EH (cell line): Measurements from ENCODE around the gene PATJ.

ENCODE experiments used
- DNase-seq: peaks from one replicate; pipeline ENCODE4 v3.0.0-alpha.2; 2015; ENCODE audit warnings: low read depth

PATJ gene

DNA sequence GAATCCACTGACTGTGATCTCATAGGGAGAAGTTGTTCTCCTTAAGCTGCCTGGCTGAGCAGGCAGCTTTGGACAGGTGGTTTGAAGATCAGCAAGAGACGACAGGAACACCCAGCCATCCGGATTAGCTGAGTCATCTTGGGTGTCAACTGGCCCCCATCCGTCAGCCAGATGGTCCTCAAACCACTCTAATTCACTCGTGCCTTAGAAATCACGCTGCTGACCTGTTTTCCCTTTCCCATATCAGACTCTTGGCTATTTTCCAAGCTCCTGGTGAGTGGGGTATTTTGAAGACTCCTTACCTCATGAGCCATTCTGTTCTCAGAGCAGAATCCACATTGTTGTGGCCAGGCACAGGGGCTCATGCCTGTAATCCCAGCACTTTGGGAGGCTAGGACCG lies 303.3 kb downstream of the PATJ start:
- DNase-seq: peak; percentile 2

DNA sequence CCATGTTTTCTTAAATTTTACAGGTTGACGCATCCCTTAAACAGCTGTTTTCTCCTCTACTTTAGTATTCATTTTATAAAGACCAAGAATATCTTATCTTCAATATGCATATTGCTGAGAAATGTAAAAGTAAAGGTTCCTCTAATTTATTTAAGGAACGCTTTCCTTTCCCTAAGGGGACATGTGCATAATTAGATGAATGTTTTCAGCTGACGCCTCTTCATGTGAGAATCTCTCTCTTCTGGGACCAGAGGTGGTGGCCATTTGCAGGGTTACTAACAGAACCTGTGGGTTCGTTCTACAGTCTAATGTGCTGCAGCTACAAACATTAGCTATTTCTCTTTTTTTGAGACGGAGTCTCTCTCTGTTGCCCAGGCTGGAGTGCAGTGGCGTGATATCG lies 304.6 kb downstream of the PATJ start:
- DNase-seq: no peak

DNA sequence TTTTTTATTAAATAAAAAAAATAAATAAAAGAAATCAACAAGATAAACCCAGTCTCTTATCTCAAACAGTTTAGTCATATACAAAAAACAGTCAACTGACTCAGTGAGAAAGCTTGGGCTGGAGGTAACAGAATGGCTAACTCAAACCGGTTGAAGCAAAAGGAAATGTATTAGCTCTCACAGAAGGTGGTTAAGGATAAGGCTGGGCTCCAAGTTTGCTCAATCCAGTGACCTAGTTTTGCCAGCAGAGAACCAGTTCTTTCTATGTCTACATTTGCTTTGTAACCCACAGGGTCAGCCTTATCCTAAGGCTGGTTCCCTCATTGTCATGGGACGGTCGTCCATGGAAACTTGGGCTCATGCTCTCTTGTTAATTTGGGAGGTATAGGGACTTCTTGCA lies 307.9 kb downstream of the PATJ start:
- DNase-seq: no peak

DNA sequence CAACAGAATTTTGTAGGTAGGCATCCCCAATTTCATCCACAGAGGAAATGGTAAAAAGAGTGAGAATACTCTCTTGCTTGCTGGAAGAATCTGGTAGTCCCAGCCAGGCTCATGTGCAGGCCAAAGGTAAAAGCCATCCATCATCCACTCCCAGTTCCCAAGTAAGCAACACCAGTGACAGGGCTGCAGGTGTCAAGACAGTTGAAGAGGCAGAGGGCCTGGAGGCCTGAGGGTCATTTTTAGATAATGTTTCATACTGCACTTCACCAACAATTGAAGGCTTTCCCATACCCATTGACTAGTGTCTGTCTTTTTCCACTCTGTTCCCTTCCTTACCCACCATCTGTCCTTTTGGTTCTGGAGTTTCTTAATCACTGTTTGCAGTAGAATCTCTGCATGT lies 310.7 kb downstream of the PATJ start:
- DNase-seq: no peak

DNA sequence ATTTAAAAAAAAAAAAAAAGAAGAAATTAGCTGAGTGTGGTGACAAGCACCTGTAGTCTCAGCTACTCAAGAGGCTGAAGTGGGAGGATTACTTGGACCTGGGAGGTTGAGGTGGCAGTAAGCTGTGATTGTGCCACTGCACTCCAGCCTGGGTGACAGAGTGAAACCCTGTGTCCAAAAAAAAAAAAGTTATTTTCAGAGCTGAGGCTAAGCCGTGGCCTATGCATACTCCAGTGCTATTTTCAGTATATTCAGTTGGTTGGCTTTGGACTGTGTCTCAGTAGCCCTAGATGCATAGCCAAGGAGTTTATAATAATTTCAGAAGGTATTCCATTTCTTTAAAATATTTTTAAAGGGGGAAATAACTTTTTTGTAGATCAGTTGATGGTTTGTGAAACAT lies 311.9 kb downstream of the PATJ start:
- DNase-seq: no peak

- DNase-seq: no peak
Measured at GRCh38 chr1:62057230-62057629, 314.9 kb downstream of the PATJ start.

- no peak for DNase-seq
Measured at GRCh38 chr1:62057641-62058290, 315.5 kb downstream of the PATJ start.

GRCh38 chr1:62058956-62059355 lies 316.7 kb downstream of the PATJ start:
- no peak for DNase-seq

DNA sequence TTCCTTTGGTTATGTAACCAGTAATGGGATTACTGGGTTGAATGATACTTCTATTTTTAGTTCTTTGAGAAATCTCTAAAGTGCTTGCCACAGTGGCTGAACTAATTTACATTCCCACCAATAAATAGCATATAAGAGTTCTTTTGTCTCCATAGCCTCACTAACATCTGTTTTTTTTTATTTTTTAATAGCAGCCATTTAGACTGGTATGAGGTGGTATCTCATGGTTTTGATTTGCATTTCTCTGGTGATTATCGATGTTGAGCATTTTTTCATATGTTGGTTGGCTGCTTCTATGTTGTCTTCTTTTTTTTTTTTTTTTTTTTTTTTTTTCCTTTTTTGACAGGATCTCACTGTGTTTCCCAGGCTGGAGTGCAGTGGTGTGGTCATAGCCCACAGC lies 319.8 kb downstream of the PATJ start:
- no peak for DNase-seq

GRCh38 chr1:62064829-62065407 lies 322.6 kb downstream of the PATJ start:
- DNase-seq: no peak

DNA sequence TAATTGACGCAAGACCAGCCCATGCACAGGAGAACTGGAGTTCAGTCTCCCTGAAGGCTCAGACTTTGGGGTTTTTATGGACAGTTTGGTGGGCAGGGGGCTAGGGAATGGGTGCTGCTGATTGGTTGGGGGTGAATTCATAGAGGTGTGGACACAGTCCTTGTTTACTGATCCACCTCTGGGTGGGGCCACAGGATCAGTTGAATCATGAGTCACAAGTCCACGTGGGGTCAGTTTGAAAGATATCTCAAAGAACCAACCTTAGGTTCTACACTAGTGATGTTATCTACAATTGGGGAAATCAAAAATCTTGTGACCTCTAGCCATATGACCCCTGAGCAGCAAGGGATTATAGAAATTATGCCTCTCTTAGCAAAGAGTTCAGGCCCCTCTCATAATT lies 324.4 kb downstream of the PATJ start:
- no peak for DNase-seq

- no peak for DNase-seq
Measured at GRCh38 chr1:62068416-62068843, 326.1 kb downstream of the PATJ start.

GRCh38 chr1:62068978-62069377 lies 326.7 kb downstream of the PATJ start:
- no peak for DNase-seq

DNA sequence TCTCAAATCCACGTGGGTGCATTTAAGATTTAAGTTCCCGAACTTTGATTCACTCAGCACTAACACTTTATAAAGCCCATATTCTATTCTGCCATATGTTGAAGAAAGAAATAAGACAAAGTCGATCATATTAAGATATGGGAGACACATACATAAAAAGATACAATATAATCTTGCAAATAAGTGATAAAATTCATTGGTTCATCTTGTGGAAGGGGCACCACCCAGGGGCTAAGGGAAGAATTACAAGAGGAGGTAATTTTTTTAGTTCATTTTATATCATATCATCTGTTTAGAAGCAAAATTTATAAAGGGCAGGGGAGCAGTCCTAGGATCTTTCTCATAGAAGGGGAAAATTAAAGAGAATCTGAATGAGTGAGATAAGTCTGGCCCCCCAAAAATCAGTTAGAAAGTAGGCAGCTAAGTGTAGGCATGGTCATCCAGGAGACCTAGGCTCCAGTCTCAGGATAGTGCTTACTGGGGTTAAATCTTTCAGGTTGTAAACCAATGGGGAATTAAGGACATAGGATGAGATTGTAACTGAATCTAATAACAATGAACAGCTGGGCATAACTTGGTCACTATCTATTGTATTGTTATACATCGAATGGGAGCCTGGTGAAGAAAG lies 328.2 kb downstream of the PATJ start:
- DNase-seq: peak; percentile 22

GRCh38 chr1:62071695-62072094 lies 329.4 kb downstream of the PATJ start:
- no peak for DNase-seq

GRCh38 chr1:62076286-62076685 lies 334.0 kb downstream of the PATJ start:
- peak; percentile 69 for DNase-seq

- DNase-seq: no peak
Measured at GRCh38 chr1:62077821-62078220, 335.5 kb downstream of the PATJ start.

GRCh38 chr1:62082456-62083363 lies 340.4 kb downstream of the PATJ start:
- peak; percentile 58 for DNase-seq

- peak; percentile 7 for DNase-seq
Measured at GRCh38 chr1:62084310-62084890, 342.1 kb downstream of the PATJ start.

GRCh38 chr1:62088439-62088838 lies 346.2 kb downstream of the PATJ start:
- no peak for DNase-seq

- DNase-seq: no peak
Measured at GRCh38 chr1:62089570-62089969, 347.3 kb downstream of the PATJ start.

GRCh38 chr1:62090016-62090415 lies 347.7 kb downstream of the PATJ start:
- no peak for DNase-seq
